OCI-LY3 (cell line): ENCODE results near the gene RP2.

Experiments
- H2AFZ ChIP-seq: fragments of 200-600, 300-600 bp; shearing (Covaris generic); 2 replicates; pipeline ENCODE4 v1.6.0; 2014; ENCODE audit warnings: antibody characterized with exemption, low read depth, low read length
- H3K27ac ChIP-seq: fragments of 200-600, 300-600 bp; sonication (generic); 2 replicates; pipeline ENCODE4 v1.5.1; 2014; ENCODE audit warnings: mild to moderate bottlenecking, low read length, moderate library complexity, mixed read lengths
- H3K27me3 ChIP-seq: fragments of 200-600, 300-600 bp; sonication (generic); 2 replicates; pipeline ENCODE4 v1.6.1; 2014; ENCODE audit warnings: low read depth, low read length, mixed read lengths
- H3K36me3 ChIP-seq: fragments of 200-600, 300-600 bp; sonication (generic); replicated peaks from 2 replicates; pipeline ENCODE3; 2014; ENCODE audit warnings: low read depth, low read length, mixed read lengths
- H3K4me1 ChIP-seq: fragments of 300-600, 200-600 bp; sonication (generic); 2 replicates; pipeline ENCODE4 v1.6.1; 2014; ENCODE audit warnings: low read length, mixed read lengths
- H3K4me2 ChIP-seq: fragments of 200-600, 300-600 bp; sonication (generic); 2 replicates; pipeline ENCODE4 v1.6.1; 2014; ENCODE audit warnings: low read length, mixed read lengths
- H3K4me3 ChIP-seq: fragments of 300-600, 200-600 bp; sonication (generic); 2 replicates; pipeline ENCODE4 v1.5.1; 2014; ENCODE audit warnings: antibody characterized with exemption, mild to moderate bottlenecking, low read length, moderate library complexity
- H3K79me2 ChIP-seq: fragments of 300-600, 200-600 bp; shearing (Covaris generic); 2 replicates; pipeline ENCODE4 v1.6.1; 2014; ENCODE audit warnings: mild to moderate bottlenecking, low read length, mixed read lengths
- H3K9ac ChIP-seq: fragments of 300-600, 200-600 bp; shearing (Covaris generic); 2 replicates; pipeline ENCODE4 v1.6.0; 2014; ENCODE audit warnings: mild to moderate bottlenecking, low read length, moderate library complexity
- H3K9me3 ChIP-seq: fragments of 200-600, 300-600 bp; shearing (Covaris generic); 2 replicates; pipeline ENCODE4 v1.6.1; 2014; ENCODE audit warnings: low read length, mixed read lengths; ENCODE audit not compliant: insufficient read depth
- H4K20me1 ChIP-seq: fragments of 200-600, 300-600 bp; sonication (generic); 2 replicates; pipeline ENCODE4 v1.6.1; 2016; ENCODE audit warnings: low read length, mixed read lengths; ENCODE audit not compliant: insufficient read depth
- CTCF ChIP-seq: fragments of 200-600, 300-600 bp; sonication (generic); IDR thresholded peaks from 2 replicates; pipeline ENCODE4 v1.5.1; 2014; ENCODE audit warnings: antibody characterized with exemption, low read length, low read depth
- EZH2phosphoT487 ChIP-seq: fragments of 200-600 bp; shearing (Covaris generic); IDR thresholded peaks from 2 replicates; pipeline ENCODE4 v1.6.1; 2018; ENCODE audit warnings: antibody characterized with exemption, mixed run types, low read depth

RP2 gene

GRCh38 chrX:46793386-46794143, 43.3 kb upstream of the RP2 start:
- Histone ChIP-seq H3K9me3 (no peaks in the 10 kb centered on the region), H2AFZ (no peak overlapping the region), H3K4me2 (peak overlapping the region; percentile 70), H4K20me1 (0 out of 2 replicates have a peak, but pooled peaks cover 2% of the 10 kb centered on the region), H3K9ac (no peak overlapping the region), H3K4me3 (peak overlapping the region; percentile 48), H3K36me3 (no peaks in the 10 kb centered on the region), H3K4me1 (peaks cover 22% of the 10 kb centered on the region), H3K27ac (no peak overlapping the region), H3K79me2 (no peaks in the 10 kb centered on the region), H3K27me3 (0 out of 2 replicates have a peak, but pooled peaks cover 5% of the 10 kb centered on the region)
- no peak for TF ChIP-seq CTCF
- TF ChIP-seq EZH2phosphoT487: no peak

- no peak overlapping the region for H3K4me3 ChIP-seq
- H3K27me3 ChIP-seq: peaks cover 5% of the 10 kb centered on the region
- H3K4me2 ChIP-seq: no peak overlapping the region
- no peak overlapping the region for H2AFZ ChIP-seq
- peaks cover 21% of the 10 kb centered on the region for H3K4me1 ChIP-seq
- H3K27ac ChIP-seq: no peak overlapping the region
- H3K36me3 ChIP-seq: no peaks in the 10 kb centered on the region
- H4K20me1 ChIP-seq: 0 out of 2 replicates have a peak, but pooled peaks cover 2% of the 10 kb centered on the region
- no peak overlapping the region for H3K9ac ChIP-seq
- no peaks in the 10 kb centered on the region for H3K9me3 ChIP-seq
- H3K79me2 ChIP-seq: no peaks in the 10 kb centered on the region
- TF ChIP-seq CTCF (peak; percentile 79), EZH2phosphoT487 (no peak)
Measured at GRCh38 chrX:46796574-46797191, 40.2 kb upstream of the RP2 start.

GRCh38 chrX:46803140-46803539, 33.7 kb upstream of the RP2 start:
- Histone ChIP-seq H3K36me3 (no peaks in the 10 kb centered on the region), H3K9me3 (no peaks in the 10 kb centered on the region), H3K27me3 (peaks cover 3% of the 10 kb centered on the region), H3K4me3 (no peak overlapping the region), H3K4me1 (no peaks in the 10 kb centered on the region), H2AFZ (no peak overlapping the region), H3K4me2 (no peak overlapping the region), H4K20me1 (no peaks in the 10 kb centered on the region), H3K27ac (no peak overlapping the region), H3K9ac (no peak overlapping the region), H3K79me2 (no peaks in the 10 kb centered on the region)
- TF ChIP-seq EZH2phosphoT487 (no peak), CTCF (peak; percentile 21; the same call in 1 of the 2 replicates)

GRCh38 chrX:46805270-46805669, 31.6 kb upstream of the RP2 start:
- Histone ChIP-seq H2AFZ (no peak overlapping the region), H3K4me1 (no peaks in the 10 kb centered on the region), H3K27ac (no peak overlapping the region), H3K4me2 (no peak overlapping the region), H3K27me3 (peaks cover 3% of the 10 kb centered on the region), H3K79me2 (no peaks in the 10 kb centered on the region), H3K9ac (no peak overlapping the region), H4K20me1 (no peaks in the 10 kb centered on the region), H3K9me3 (no peaks in the 10 kb centered on the region), H3K4me3 (no peak overlapping the region), H3K36me3 (no peaks in the 10 kb centered on the region)
- TF ChIP-seq EZH2phosphoT487: no peak
- TF ChIP-seq CTCF: no peak
